CD8-positive, alpha-beta memory T cell (primary cell): ENCODE measurements around the gene CNDP1. TPM values are rescaled to one million over a fixed set of nuclear protein-coding genes. Genes with fewer than 3 reads are reported as not detected.

Source experiments
- CTCF ChIA-PET: fragments of 350-600 bp; sonication (Branson Sonifier 250); formaldehyde crosslinking; loops from one replicate; lab custom pipeline; 2021; ENCODE audit warnings: antibody characterized with exemption; lab: Charles Lee
- POLR2A ChIA-PET: fragments of 350-600 bp; sonication (Branson Sonifier 250); formaldehyde crosslinking; loops from one replicate; lab custom pipeline; 2021; ENCODE audit warnings: antibody characterized with exemption; lab: Charles Lee
- DNase-seq, 5 donors: peaks; one replicate each; pipeline versions ENCODE4 v3.0.0 to v3.0.0-alpha.2; 2020 to 2022; ENCODE audit warnings: mixed read lengths in 1 of 5
- H3K27ac ChIP-seq: one replicate; pipeline ENCODE4 v1.7.0; 2013; ENCODE audit warnings: low read depth, mild to moderate bottlenecking, low read length, moderate library complexity
- H3K27me3 ChIP-seq: 2 replicates; pipeline ENCODE4 v1.7.0; 2013; ENCODE audit warnings: low read length, mild to moderate bottlenecking; ENCODE audit not compliant: insufficient read depth, poor library complexity, severe bottlenecking
- H3K36me3 ChIP-seq: 2 replicates; pipeline ENCODE4 v1.7.0; 2013; ENCODE audit warnings: mild to moderate bottlenecking, low read length, moderate library complexity; ENCODE audit not compliant: insufficient read depth
- H3K4me1 ChIP-seq: 2 replicates; pipeline ENCODE4 v1.7.0; 2013; ENCODE audit warnings: mild to moderate bottlenecking, low read length, moderate library complexity; ENCODE audit not compliant: insufficient read depth
- H3K4me3 ChIP-seq: 2 replicates; pipeline ENCODE4 v1.7.0; 2013; ENCODE audit warnings: mild to moderate bottlenecking, low read length
- H3K9me3 ChIP-seq: 2 replicates; pipeline ENCODE4 v1.7.0; 2013; ENCODE audit warnings: mild to moderate bottlenecking, low read length
- H3K27ac Mint-ChIP-seq, 8 donors: one replicate each; pipeline ENCODE4 v1.8.0; 2020 to 2021; ENCODE audit warnings: mixed read lengths in 8 of 8, mild to moderate bottlenecking in 6 of 8, inconsistent platforms in 3 of 8, moderate library complexity in 3 of 8
- H3K27me3 Mint-ChIP-seq, 2 donors: one replicate each; pipeline ENCODE4 v1.8.0; 2020 to 2021; ENCODE audit warnings: mixed read lengths in 2 of 2, mild to moderate bottlenecking in 1 of 2, moderate library complexity in 1 of 2
- H3K36me3 Mint-ChIP-seq, 3 donors: one replicate each; pipeline ENCODE4 v1.8.0; 2020 to 2021; ENCODE audit warnings: mixed read lengths in 3 of 3, inconsistent platforms in 1 of 3, mild to moderate bottlenecking in 1 of 3
- H3K4me1 Mint-ChIP-seq, 3 donors: one replicate each; pipeline ENCODE4 v1.8.0; 2020 to 2021; ENCODE audit warnings: mixed read lengths in 3 of 3, inconsistent platforms in 1 of 3, mild to moderate bottlenecking in 1 of 3
- H3K4me3 Mint-ChIP-seq, 7 donors: one replicate each; pipeline ENCODE4 v1.8.0; 2020 to 2021; ENCODE audit warnings: mixed read lengths in 7 of 7, mild to moderate bottlenecking in 6 of 7, moderate library complexity in 4 of 7, inconsistent platforms in 2 of 7
- H3K9me3 Mint-ChIP-seq, 5 donors: one replicate each; pipeline ENCODE4 v1.8.0; 2020 to 2022; ENCODE audit warnings: mixed read lengths in 5 of 5, mild to moderate bottlenecking in 3 of 5, moderate library complexity in 2 of 5, inconsistent platforms in 1 of 5
- polyA plus RNA-seq: library from polyadenylated mRNA; unstranded; fragments of 300-500 nt; fragmentation: Illumina TruSeq; gene quantifications from one replicate; pipeline ENCODE4 v1.2.3, GENCODE V29; 2021
- total RNA-seq, 2 experiments: library from RNA; stranded (reverse); gene quantifications; one replicate each; pipeline ENCODE4 v1.2.3, GENCODE V29; 2021

CNDP1 gene
- total and polyA plus RNA-seq, 3 experiments from 2014 or later: 0.09 TPM; not detected in 2

DNA sequence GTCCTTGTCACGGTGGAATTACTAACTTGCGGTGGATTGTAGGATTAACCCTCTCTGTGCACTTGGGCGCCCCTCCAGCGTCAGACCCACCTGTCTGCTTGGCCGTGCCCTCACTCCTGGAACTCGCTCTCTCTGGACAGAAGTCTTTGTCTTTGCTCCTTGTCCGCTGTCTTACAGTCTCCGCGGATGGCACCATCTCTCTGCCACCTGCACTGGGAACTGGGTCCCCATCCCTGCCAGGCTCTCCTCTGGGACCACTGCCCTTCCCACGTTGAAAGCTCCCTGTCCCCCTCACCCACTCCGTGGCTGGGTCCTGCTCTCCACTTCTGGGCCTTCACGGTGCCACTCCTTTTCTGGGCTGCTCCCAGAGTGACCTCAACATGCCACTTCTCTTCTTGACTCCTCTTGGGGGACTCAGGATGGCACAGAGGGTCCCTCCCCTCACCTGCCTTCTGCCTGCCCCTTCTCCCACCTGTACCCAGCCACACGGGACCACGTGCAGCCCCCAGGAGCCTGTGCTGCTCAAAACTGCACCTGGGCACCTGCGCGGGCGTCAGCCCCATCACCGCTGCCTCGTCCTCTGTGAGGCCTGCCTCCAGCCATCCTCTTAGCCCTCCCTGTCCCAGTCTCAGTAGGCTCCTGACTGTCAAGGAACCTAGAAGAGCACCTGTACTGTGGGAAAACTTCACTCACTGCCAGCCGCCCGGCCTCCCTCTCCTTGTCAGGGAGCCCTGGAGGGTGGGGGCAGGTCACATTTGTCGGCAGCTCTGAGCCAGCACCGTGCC is 27.0 kb upstream of the CNDP1 start:
- H3K27me3 Mint-ChIP-seq: no peaks in the 10 kb centered on the region
- POLR2A ChIA-PET: no interaction called here

GRCh38 chr18:74507927-74508326 is 26.4 kb upstream of the CNDP1 start:
- POLR2A ChIA-PET: no interaction called here
- Mint-ChIP-seq H3K27ac (peak overlapping the region in 2 of 8 donors; percentile 47 to 63), H3K36me3 (peaks cover 21 to 94% (median 24%) of the 10 kb centered on the region in 3 donors), H3K27me3 (no peaks in the 10 kb centered on the region), H3K4me1 (peaks cover 11 to 20% (median 15%) of the 10 kb centered on the region in 3 donors), H3K4me3 (no peak overlapping the region), H3K9me3 (no peaks in the 10 kb centered on the region)
- no peak overlapping the region for H3K27ac ChIP-seq
- no peaks in the 10 kb centered on the region for H3K4me1 ChIP-seq
- H3K36me3 ChIP-seq: peaks cover 59% of the 10 kb centered on the region
- H3K9me3 ChIP-seq: no peaks in the 10 kb centered on the region
- no peaks in the 10 kb centered on the region for H3K27me3 ChIP-seq
- no peak for DNase-seq
- CTCF ChIA-PET: no interaction called here
- no peak overlapping the region for H3K4me3 ChIP-seq

More for the DNA sequence above, 27.0 kb upstream of the CNDP1 start:
- Histone ChIP-seq H3K4me1 (no peaks in the 10 kb centered on the region), H3K36me3 (peaks cover 64% of the 10 kb centered on the region), H3K4me3 (no peak overlapping the region), H3K27me3 (no peaks in the 10 kb centered on the region), H3K9me3 (no peaks in the 10 kb centered on the region), H3K27ac (no peak overlapping the region)
- peaks cover 21 to 94% (median 26%) of the 10 kb centered on the region in 3 donors for H3K36me3 Mint-ChIP-seq
- peak overlapping the region in 3 of 8 donors; percentile 63 to 85 (median 81) for H3K27ac Mint-ChIP-seq
- H3K9me3 Mint-ChIP-seq: no peaks in the 10 kb centered on the region
- CTCF ChIA-PET: no interaction called here
- no peak overlapping the region for H3K4me3 Mint-ChIP-seq
- DNase-seq: no peak
- peaks cover 11 to 20% (median 18%) of the 10 kb centered on the region in 3 donors for H3K4me1 Mint-ChIP-seq

GRCh38 chr18:74508366-74508765 is 25.9 kb upstream of the CNDP1 start:
- H3K27ac Mint-ChIP-seq: no peak overlapping the region
- no peaks in the 10 kb centered on the region for H3K27me3 Mint-ChIP-seq
- H3K36me3 Mint-ChIP-seq: peaks cover 17 to 94% (median 23%) of the 10 kb centered on the region in 3 donors
- Histone ChIP-seq H3K27ac (no peak overlapping the region), H3K4me3 (no peak overlapping the region), H3K9me3 (no peaks in the 10 kb centered on the region), H3K4me1 (no peaks in the 10 kb centered on the region), H3K27me3 (no peaks in the 10 kb centered on the region), H3K36me3 (peaks cover 54% of the 10 kb centered on the region)
- no peak for DNase-seq
- peaks cover 8 to 16% (median 11%) of the 10 kb centered on the region in 3 donors for H3K4me1 Mint-ChIP-seq
- POLR2A ChIA-PET: no interaction called here
- no peaks in the 10 kb centered on the region for H3K9me3 Mint-ChIP-seq
- CTCF ChIA-PET: no interaction called here
- H3K4me3 Mint-ChIP-seq: no peak overlapping the region

- peaks cover 55% of the 10 kb centered on the region for H3K36me3 ChIP-seq
- no peaks in the 10 kb centered on the region for H3K9me3 ChIP-seq
- no peaks in the 10 kb centered on the region for H3K9me3 Mint-ChIP-seq
- H3K27me3 Mint-ChIP-seq: no peaks in the 10 kb centered on the region
- H3K27me3 ChIP-seq: no peaks in the 10 kb centered on the region
- peaks cover 17 to 95% (median 23%) of the 10 kb centered on the region in 3 donors for H3K36me3 Mint-ChIP-seq
- ChIA-PET POLR2A (no interaction called here), CTCF (no interaction called here)
- peak overlapping the region in 1 of 8 donors; percentile 47 for H3K27ac Mint-ChIP-seq
- no peak overlapping the region for H3K4me3 ChIP-seq
- H3K4me1 ChIP-seq: no peaks in the 10 kb centered on the region
- no peak overlapping the region for H3K4me3 Mint-ChIP-seq
- no peak for DNase-seq
- H3K27ac ChIP-seq: no peak overlapping the region
- peaks cover 8 to 13% (median 11%) of the 10 kb centered on the region in 3 donors for H3K4me1 Mint-ChIP-seq
Measured at GRCh38 chr18:74508821-74509225, 25.5 kb upstream of the CNDP1 start.

DNA sequence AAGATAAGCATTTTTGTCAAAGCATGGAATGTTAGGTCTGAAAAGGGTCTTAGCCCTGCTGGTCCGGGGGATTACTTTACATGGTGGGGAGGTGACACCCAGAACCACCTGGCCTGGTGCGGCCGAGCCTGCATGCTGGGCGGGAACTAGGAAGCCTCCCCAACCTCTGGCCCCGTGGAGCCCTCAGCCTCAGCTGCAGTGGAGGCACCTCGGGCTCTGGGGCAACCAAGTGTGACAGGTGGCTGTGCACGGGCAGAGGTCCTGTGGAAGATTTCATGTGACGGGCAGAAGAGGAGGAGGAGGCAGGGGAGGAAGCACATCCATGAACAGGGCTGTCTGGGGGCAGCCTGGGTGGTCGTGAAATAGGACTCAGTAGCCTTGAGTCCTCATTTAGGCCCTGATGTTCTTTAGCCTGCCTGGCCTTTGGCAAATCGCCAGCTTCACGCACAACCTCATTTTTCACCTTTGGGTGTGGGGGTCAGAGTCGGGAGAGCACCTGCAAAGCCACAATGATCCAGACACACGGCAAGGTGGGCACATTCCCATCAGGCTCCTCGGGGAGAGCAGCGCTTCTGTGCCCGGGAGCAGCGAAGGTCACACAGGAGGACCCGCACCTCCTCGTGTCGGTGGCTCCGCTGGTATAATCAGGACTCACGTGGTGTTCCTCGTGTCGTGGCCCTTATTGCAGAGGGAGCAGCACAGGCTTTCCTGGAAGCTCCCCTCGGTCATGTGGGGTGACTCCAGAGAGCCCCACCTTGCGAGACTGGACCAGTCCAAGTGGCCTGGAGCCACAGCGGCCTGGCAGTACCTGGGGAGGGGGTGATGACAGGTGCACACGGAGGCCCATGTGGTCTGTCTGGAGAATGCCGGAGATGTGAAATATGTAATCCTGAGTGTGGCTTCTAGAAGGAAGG is 24.2 kb upstream of the CNDP1 start:
- Histone ChIP-seq H3K4me3 (no peak overlapping the region), H3K4me1 (no peaks in the 10 kb centered on the region)
- CTCF ChIA-PET: interaction anchor here (1.1 kb wide), 1 partner anchor 11 kb away, joined by 3 read pairs; no protein-coding TSS in a partner anchor

DNA sequence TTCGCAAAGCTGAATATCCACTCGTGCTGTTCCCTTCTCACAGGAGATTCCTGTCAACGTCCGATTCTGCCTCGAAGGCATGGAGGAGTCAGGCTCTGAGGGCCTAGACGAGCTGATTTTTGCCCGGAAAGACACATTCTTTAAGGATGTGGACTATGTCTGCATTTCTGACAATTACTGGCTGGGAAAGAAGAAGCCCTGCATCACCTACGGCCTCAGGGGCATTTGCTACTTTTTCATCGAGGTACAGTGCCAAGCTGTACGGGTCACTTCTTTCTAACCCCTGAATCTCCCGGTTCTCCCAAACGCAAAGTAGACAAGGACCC is 23.6 kb upstream of the CNDP1 start:
- ChIA-PET CTCF (interaction anchor here (1.1 kb wide), 1 partner anchor 12 kb away, joined by 3 read pairs; no protein-coding TSS in a partner anchor), POLR2A (no interaction called here)

More for the DNA sequence above, 24.2 kb upstream of the CNDP1 start:
- peaks cover 14 to 95% (median 23%) of the 10 kb centered on the region in 3 donors for H3K36me3 Mint-ChIP-seq
- POLR2A ChIA-PET: no interaction called here
- H3K9me3 Mint-ChIP-seq: no peaks in the 10 kb centered on the region
- Histone ChIP-seq H3K27ac (no peak overlapping the region), H3K36me3 (peaks cover 52% of the 10 kb centered on the region), H3K9me3 (no peaks in the 10 kb centered on the region), H3K27me3 (no peaks in the 10 kb centered on the region)
- no peaks in the 10 kb centered on the region for H3K27me3 Mint-ChIP-seq
- peak overlapping the region in 2 of 8 donors; percentile 27 for H3K27ac Mint-ChIP-seq
- no peak overlapping the region for H3K4me3 Mint-ChIP-seq
- peaks cover 9 to 13% (median 11%) of the 10 kb centered on the region in 3 donors for H3K4me1 Mint-ChIP-seq
- DNase-seq: no peak

GRCh38 chr18:74511823-74512222 is 22.5 kb upstream of the CNDP1 start:
- Histone ChIP-seq H3K4me1 (no peaks in the 10 kb centered on the region), H3K27me3 (no peaks in the 10 kb centered on the region), H3K4me3 (no peak overlapping the region), H3K9me3 (no peaks in the 10 kb centered on the region), H3K27ac (no peak overlapping the region), H3K36me3 (peaks cover 57% of the 10 kb centered on the region)
- Mint-ChIP-seq H3K27me3 (no peaks in the 10 kb centered on the region), H3K4me1 (peaks cover 7 to 11% (median 8%) of the 10 kb centered on the region in 3 donors), H3K36me3 (peaks cover 10 to 97% (median 18%) of the 10 kb centered on the region in 3 donors), H3K4me3 (no peak overlapping the region), H3K9me3 (no peaks in the 10 kb centered on the region), H3K27ac (peak overlapping the region in 2 of 8 donors; percentile 13 to 23)
- ChIA-PET POLR2A (no interaction called here), CTCF (no interaction called here)
- DNase-seq: no peak

More for the DNA sequence above, 23.6 kb upstream of the CNDP1 start:
- no peak for DNase-seq
- Histone ChIP-seq H3K36me3 (peaks cover 51% of the 10 kb centered on the region), H3K9me3 (no peaks in the 10 kb centered on the region), H3K27ac (no peak overlapping the region), H3K4me3 (no peak overlapping the region), H3K4me1 (no peaks in the 10 kb centered on the region), H3K27me3 (no peaks in the 10 kb centered on the region)
- Mint-ChIP-seq H3K4me3 (no peak overlapping the region), H3K27ac (peak overlapping the region in 1 of 8 donors; percentile 27), H3K9me3 (no peaks in the 10 kb centered on the region), H3K36me3 (peaks cover 14 to 95% (median 21%) of the 10 kb centered on the region in 3 donors), H3K27me3 (no peaks in the 10 kb centered on the region), H3K4me1 (peaks cover 9 to 13% (median 11%) of the 10 kb centered on the region in 3 donors)
